GM18526 (cell line): ENCODE measurements around the gene LMOD1.

ENCODE experiments used
- POLR2A ChIP-seq: IDR thresholded peaks from 3 replicates; pipeline ENCODE4 v1.6.1; 2011; ENCODE audit not compliant: insufficient read length; ENCODE audit errors: extremely low read depth

Gene LMOD1

GRCh38 chr1:201955729-201956143 is 9.4 kb upstream of the LMOD1 start:
- TF ChIP-seq POLR2A: no peak

GRCh38 chr1:201955009-201955728 is 8.8 kb upstream of the LMOD1 start, which contains the start of gene TIMM17A:
Gene TIMM17A (plus strand): TSS chr1:201955503. CDS start chr1:201955527, 24 bp downstream.
- peak; percentile 95 for TF ChIP-seq POLR2A

- TF ChIP-seq POLR2A: no peak
Observed at GRCh38 chr1:201954263-201955008, 8.1 kb upstream of the LMOD1 start.

GRCh38 chr1:201949491-201949890 is 3.1 kb upstream of the LMOD1 start:
- no peak for TF ChIP-seq POLR2A

- TF ChIP-seq POLR2A: no peak
Observed at GRCh38 chr1:201947697-201948008, 1.3 kb upstream of the LMOD1 start.

GRCh38 chr1:201945863-201946223 is 505 bp downstream of the LMOD1 start:
- TF ChIP-seq POLR2A: no peak

- TF ChIP-seq POLR2A: no peak
Observed at GRCh38 chr1:201945157-201945556, 1.2 kb downstream of the LMOD1 start.

GRCh38 chr1:201944639-201945038 is 1.7 kb downstream of the LMOD1 start:
- TF ChIP-seq POLR2A: no peak

GRCh38 chr1:201944002-201944401 is 2.3 kb downstream of the LMOD1 start:
- TF ChIP-seq POLR2A: no peak

GRCh38 chr1:201942129-201942495 is 4.2 kb downstream of the LMOD1 start:
- TF ChIP-seq POLR2A: no peak

GRCh38 chr1:201941420-201942128 is 4.8 kb downstream of the LMOD1 start:
- no peak for TF ChIP-seq POLR2A

- no peak for TF ChIP-seq POLR2A
Observed at GRCh38 chr1:201939574-201939973, 6.8 kb downstream of the LMOD1 start.

GRCh38 chr1:201939148-201939547 is 7.2 kb downstream of the LMOD1 start:
- TF ChIP-seq POLR2A: no peak

GRCh38 chr1:201938440-201939035 is 7.8 kb downstream of the LMOD1 start:
- TF ChIP-seq POLR2A: no peak

GRCh38 chr1:201937624-201938213 is 8.6 kb downstream of the LMOD1 start:
- no peak for TF ChIP-seq POLR2A
